ENCODE data around the gene KMT5C.

Gene KMT5C

DNA sequence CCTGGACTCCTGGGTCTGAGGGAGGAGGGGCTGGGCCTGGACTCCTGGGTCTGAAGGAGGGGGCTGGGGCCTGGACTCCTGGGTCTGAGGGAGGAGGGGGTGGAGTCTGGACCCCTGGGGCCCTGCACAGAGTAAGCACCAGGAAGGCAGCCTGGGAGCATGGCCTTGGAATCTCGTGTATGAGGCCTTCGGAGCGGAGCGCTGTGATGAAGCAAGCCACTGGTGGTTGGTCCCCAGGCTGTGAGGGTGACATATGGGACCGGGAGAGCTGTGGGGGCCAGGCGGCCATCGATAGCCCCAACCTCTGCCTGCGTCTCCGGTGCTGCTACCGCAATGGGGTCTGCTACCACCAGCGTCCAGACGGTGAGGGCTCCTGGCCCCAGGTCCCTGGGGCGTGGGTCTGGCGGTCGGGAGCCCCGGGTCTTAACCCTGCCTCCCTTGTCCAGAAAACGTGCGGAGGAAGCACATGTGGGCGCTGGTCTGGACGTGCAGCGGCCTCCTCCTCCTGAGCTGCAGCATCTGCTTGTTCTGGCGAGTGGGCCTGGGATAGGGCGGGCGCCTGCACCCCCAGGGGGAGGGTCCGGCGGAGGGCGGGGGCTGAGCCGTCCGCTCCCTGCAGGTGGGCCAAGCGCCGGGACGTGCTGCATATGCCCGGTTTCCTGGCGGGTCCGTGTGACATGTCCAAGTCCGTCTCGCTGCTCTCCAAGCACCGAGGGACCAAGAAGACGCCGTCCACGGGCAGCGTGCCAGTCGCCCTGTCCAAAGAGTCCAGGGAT lies 37.9 kb downstream of the KMT5C start:
- no peak overlapping the region for H3K4me3 ChIP-seq (ENCODE audit: low read length)
- DNase-seq (ENCODE audit: low read depth) = no peak
- TF ChIP-seq, protein P1, sequence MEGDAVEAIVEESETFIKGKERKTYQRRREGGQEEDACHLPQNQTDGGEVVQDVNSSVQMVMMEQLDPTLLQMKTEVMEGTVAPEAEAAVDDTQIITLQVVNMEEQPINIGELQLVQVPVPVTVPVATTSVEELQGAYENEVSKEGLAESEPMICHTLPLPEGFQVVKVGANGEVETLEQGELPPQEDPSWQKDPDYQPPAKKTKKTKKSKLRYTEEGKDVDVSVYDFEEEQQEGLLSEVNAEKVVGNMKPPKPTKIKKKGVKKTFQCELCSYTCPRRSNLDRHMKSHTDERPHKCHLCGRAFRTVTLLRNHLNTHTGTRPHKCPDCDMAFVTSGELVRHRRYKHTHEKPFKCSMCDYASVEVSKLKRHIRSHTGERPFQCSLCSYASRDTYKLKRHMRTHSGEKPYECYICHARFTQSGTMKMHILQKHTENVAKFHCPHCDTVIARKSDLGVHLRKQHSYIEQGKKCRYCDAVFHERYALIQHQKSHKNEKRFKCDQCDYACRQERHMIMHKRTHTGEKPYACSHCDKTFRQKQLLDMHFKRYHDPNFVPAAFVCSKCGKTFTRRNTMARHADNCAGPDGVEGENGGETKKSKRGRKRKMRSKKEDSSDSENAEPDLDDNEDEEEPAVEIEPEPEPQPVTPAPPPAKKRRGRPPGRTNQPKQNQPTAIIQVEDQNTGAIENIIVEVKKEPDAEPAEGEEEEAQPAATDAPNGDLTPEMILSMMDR (conservative IDR thresholded peaks at IDR 0.05; ENCODE audit: low read depth, low read length) = no peak

DNA sequence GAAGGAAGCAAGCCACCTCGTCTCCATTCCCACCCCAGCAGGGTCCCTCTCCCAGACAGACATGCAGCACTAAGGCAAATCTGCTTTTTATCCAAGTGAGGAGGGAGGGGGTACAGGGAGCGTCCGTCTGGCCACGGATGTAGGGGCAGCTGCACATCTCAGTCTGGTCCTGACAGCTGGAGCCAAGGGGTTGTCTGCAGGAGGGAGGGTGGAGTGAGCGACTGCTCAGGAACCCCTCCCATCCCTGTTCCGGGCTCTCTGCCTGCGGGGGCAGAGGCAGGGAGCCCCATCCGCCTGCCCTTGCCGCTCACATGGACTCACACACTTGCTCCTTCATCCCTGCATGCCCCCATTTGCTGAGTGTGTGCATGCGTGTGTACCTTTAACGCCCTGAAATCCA lies 39.5 kb downstream of the KMT5C start:
- TF ChIP-seq, protein P1 (conservative IDR thresholded peaks at IDR 0.05; ENCODE audit: low read depth, low read length) = no peak
- H3K4me3 ChIP-seq (ENCODE audit: low read length) = no peak overlapping the region
- no peak for DNase-seq (ENCODE audit: low read depth)

DNA sequence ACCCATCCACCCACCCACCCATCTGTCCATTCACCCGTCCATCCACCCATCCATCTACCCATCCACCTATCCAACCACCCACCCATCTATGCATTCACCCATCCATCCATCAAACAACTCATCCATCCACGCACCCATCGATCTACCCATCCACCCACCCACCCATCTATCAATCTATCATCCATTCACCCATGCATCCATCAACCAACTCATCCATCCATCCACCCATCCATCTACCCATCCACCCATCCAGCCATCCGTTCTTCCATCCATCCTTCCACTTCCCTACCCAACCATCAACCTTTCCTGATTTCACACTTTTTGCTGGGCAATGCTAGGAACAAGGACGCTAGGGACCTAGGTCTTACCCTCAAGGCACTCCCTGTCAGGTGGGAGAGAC lies 42.3 kb downstream of the KMT5C start:
- TF ChIP-seq, protein P1 (conservative IDR thresholded peaks at IDR 0.05; ENCODE audit: low read depth, low read length) = no peak
- DNase-seq (ENCODE audit: low read depth) = no peak
- H3K4me3 ChIP-seq (ENCODE audit: low read length) = no peak overlapping the region

DNA sequence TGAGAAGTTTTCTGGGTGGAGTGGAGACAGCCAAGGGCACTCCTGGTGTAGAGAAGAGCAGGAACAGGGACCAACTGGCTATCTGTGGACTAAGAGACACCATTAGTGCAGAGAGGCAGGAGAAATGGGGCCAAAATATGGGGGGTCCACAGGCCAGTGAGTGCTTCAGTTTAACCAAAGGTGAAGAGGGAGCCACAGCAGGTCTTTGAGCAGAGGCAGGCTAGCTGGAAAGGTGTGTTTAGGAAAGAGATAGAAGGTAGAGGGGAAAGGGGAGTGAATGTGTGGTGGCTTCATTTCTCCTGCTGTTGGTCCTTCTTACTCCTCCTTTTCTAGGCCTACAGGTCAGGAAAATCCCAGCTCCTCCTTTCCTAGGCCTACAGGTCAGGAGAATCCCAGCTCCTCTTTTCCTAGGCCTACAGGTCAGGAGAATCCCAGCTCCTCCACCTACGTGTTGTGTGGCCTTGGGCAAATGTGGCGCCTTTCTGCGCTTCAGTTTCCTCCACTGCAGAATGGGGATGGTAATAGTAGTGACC lies 42.9 kb downstream of the KMT5C start:
- no peak for DNase-seq (ENCODE audit: low read depth)
- TF ChIP-seq, protein P1 (conservative IDR thresholded peaks at IDR 0.05; ENCODE audit: low read depth, low read length) = no peak
- no peak overlapping the region for H3K4me3 ChIP-seq (ENCODE audit: low read length)

DNA sequence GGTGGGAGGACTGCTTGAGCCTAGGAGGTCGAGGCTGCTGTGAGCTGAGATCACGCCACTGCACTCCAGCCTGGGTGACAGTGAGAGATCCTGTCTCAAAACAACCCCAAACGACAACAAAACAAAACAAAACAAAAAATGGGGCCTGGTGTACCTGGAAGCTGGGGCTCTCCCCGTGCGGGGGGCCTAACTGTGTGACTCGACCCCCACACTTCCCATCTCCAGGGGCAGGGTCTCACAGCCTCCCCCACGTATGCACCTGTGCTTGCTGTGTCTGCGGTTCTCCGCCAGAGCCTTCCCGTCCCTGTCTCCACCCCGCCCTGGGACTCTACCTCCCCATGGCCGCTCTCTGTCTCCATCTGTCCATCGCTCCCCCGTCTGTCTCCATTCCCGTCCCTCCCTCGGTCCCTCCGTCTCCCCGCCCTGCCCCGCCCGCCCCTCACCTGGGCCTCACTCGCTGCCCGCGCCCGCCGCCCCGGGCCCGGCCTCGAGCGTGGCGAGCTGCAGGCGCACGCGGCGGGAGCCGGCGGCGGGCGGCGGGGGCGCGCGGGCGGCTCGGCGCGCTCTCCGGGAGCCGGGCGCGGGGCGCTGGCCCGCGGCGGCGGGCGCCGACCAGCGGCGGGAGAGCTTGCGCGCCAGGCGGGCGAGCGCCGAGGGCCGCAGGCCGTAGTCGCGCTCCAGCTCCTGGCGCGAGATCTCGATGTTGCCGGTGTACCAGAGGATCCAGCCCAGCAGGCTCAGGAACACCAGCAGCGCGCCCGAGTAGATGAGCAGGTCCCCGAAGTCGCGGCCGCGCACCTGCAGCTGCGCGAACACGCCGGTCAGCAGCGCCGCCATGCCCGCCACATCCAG lies 43.8 kb downstream of the KMT5C start:
- TF ChIP-seq, protein P1 (conservative IDR thresholded peaks at IDR 0.05; ENCODE audit: low read depth, low read length) = no peak
- H3K4me3 ChIP-seq (ENCODE audit: low read length) = peak overlapping the region; percentile 42
- peak; percentile 30 for DNase-seq (ENCODE audit: low read depth)

DNA sequence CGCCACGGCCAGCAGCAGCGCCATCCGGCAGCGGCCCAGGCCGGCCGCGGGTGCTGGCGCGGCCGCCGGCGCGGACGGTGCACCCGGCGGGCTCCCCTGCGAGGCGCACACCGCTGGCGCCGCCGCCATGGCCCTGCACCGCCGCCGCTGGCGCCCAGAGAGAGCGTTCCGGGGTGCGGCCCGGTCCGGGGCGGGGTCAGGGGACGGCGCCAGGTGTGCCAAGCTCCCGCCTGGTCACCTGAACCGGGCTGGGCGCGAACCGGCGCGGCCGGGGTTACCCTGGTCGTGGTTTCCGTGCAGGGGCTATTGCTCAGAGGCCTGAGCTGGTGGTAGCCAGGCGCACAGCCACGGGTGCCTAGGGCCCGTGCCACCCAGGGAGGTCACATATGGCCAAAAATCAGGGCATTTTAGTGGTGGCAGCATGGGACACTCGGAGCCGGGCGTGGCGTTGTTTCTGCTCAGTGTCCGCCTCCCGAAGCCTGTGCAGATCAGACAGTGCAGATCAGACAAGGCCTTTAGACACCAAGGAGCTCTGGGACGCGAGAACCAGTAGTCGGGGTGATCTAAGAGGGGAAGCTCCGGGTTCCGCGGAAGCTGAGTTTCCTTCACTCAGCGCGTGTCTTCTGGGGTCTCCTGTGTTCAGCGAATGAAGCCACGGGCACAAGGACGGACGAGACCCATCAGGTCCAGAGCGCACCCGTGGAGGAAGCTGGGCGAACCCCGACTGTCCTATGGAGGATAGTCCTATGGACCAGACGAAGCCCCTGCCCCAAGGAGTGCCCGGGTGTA lies 44.6 kb downstream of the KMT5C start, which contains the start of gene TMEM238:
Gene TMEM238 (minus strand): TSS at position 162 of the 789 bp plus-strand sequence. CDS start 33 bp downstream, at position 129.
- DNase-seq (ENCODE audit: low read depth) = no peak
- TF ChIP-seq, protein P1 (conservative IDR thresholded peaks at IDR 0.05; ENCODE audit: low read depth, low read length) = no peak
- H3K4me3 ChIP-seq (ENCODE audit: low read length) = peak within 1 kb of the TSS; percentile 100
